GM23338 (cell line): ENCODE measurements around the gene PGGHG. TPM values are rescaled to one million over a fixed set of nuclear protein-coding genes. Genes with fewer than 3 reads are reported as not detected.
A peak's percentile ranks its signal among the peaks of the same experiment; 100 is the strongest.
"Not testable (repeated sequence)": the region's sequence is repeated elsewhere in the genome, so short reads cannot be mapped to it uniquely, and the experiment has no call there.

ENCODE experiments used
- ATAC-seq: fragments of 200-7000 bp; cut with Tn5 transposase; 3 replicates; pipeline ENCODE4 v1.9.1; 2020
- DNase-seq: peaks from one replicate; pipeline ENCODE4 v3.0.0-alpha.2; 2015; ENCODE audit warnings: low spot score
- H2AFZ ChIP-seq: fragments of 200-600 bp; sonication (generic); 2 replicates; pipeline ENCODE4 v1.8.0; 2016; ENCODE audit warnings: antibody characterized with exemption, mild to moderate bottlenecking, moderate library complexity
- H3F3A ChIP-seq: fragments of 200-600 bp; sonication (generic); replicated peaks from 2 replicates; pipeline ENCODE4 v1.8.0; 2017; ENCODE audit warnings: antibody characterized with exemption, mixed run types, low read depth
- H3K27ac ChIP-seq: fragments of 200-600 bp; sonication (generic); 2 replicates; pipeline ENCODE4 v1.6.1; 2016; ENCODE audit warnings: low read depth
- H3K27me3 ChIP-seq: fragments of 200-600 bp; sonication (generic); 2 replicates; pipeline ENCODE4 v1.8.0; 2016; ENCODE audit warnings: mild to moderate bottlenecking, mixed run types, moderate library complexity; ENCODE audit not compliant: insufficient read depth
- H3K36me3 ChIP-seq: fragments of 200-600 bp; sonication (generic); 2 replicates; pipeline ENCODE4 v1.8.0; 2016; ENCODE audit warnings: mild to moderate bottlenecking; ENCODE audit not compliant: insufficient read depth
- H3K4me1 ChIP-seq: fragments of 200-600 bp; sonication (generic); 2 replicates; pipeline ENCODE4 v1.8.0; 2016; ENCODE audit warnings: mild to moderate bottlenecking, moderate library complexity; ENCODE audit not compliant: insufficient read depth
- H3K4me2 ChIP-seq: fragments of 200-600 bp; sonication (generic); 2 replicates; pipeline ENCODE4 v1.7.1; 2017; ENCODE audit warnings: mixed run types
- H3K4me3 ChIP-seq: fragments of 200-600 bp; sonication (generic); 2 replicates; pipeline ENCODE4 v1.6.1; 2016; ENCODE audit warnings: mixed run types
- H3K79me2 ChIP-seq: fragments of 200-600 bp; sonication (generic); replicated peaks from 2 replicates; pipeline ENCODE4 v1.8.0; 2017; ENCODE audit warnings: mild to moderate bottlenecking; ENCODE audit not compliant: insufficient read depth
- H3K9me2 ChIP-seq: fragments of 200-600 bp; sonication (generic); 2 replicates; pipeline ENCODE4 v1.8.0; 2017; ENCODE audit not compliant: insufficient read depth
- H4K20me1 ChIP-seq: fragments of 200-600 bp; sonication (generic); replicated peaks from 2 replicates; pipeline ENCODE4 v1.8.0; 2017; ENCODE audit warnings: mild to moderate bottlenecking; ENCODE audit not compliant: insufficient read depth
- H3K27ac Mint-ChIP-seq: 2 replicates; pipeline ENCODE4 v1.8.0; 2020; ENCODE audit warnings: inconsistent platforms, mild to moderate bottlenecking, moderate library complexity, mixed read lengths
- H3K27me3 Mint-ChIP-seq: 3 replicates; pipeline ENCODE4 v1.8.0; 2022; ENCODE audit warnings: low read depth, mild to moderate bottlenecking, moderate library complexity, mixed read lengths, inconsistent platforms; ENCODE audit not compliant: insufficient read depth, poor library complexity
- H3K36me3 Mint-ChIP-seq: 3 replicates; pipeline ENCODE4 v1.8.0; 2021; ENCODE audit warnings: low read depth, mild to moderate bottlenecking, inconsistent platforms, moderate library complexity, mixed read lengths
- H3K4me1 Mint-ChIP-seq: 3 replicates; pipeline ENCODE4 v1.8.0; 2020; ENCODE audit warnings: mild to moderate bottlenecking, inconsistent platforms, mixed read lengths
- H3K4me3 Mint-ChIP-seq: 3 replicates; pipeline ENCODE4 v1.8.0; 2021; ENCODE audit warnings: moderate library complexity, mild to moderate bottlenecking, inconsistent platforms, mixed read lengths
- H3K9me3 Mint-ChIP-seq: 3 replicates; pipeline ENCODE4 v1.8.0; 2020; ENCODE audit warnings: moderate library complexity, mild to moderate bottlenecking, inconsistent platforms, mixed read lengths
- POLR2AphosphoS5 ChIP-seq: IDR thresholded peaks from 2 replicates; pipeline ENCODE4 v1.6.1; 2016; ENCODE audit warnings: antibody characterized with exemption, low read depth
- STAT1 ChIP-seq: IDR thresholded peaks from one replicate; pipeline ENCODE4 v1.6.1; 2016; ENCODE audit warnings: antibody characterized with exemption; ENCODE audit not compliant: unreplicated experiment
- polyA plus RNA-seq: library from polyadenylated mRNA; unstranded; fragments of >200 nt; fragmentation: Nextera tagmentation; extraction: Ambion mirVana; gene quantifications from 2 replicates; pipeline ENCODE4 v1.2.1, GENCODE V29; 2016
- total RNA-seq: library from RNA; depleted of rRNA; stranded (reverse); fragments of >200 nt; shearing (Covaris generic); gene quantifications from 2 replicates; pipeline ENCODE4 v1.2.3, GENCODE V29; 2014

The PGGHG gene
- total and polyA plus RNA-seq, 2 experiments from 2014 or later = 24.9 to 55.8 TPM

DNA sequence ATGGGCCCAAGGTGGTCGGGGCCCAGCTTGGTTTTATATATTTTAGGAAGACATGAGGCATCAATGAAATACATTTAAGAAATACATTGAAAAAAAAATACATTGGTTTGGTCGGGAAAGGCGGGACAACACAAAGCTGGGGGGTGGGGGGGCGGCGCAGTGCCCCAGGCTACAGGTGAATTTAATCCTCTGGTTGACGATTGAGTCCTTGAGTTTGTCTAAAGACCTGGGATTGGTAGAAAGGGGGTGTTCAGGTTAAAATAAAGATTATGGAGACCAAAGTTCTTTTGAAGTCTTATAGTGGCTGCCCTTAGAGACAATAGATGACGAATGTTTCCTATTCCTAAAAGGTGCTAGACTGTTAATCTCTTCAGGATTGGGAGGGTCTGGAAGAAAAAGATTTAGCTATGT lies 28.0 kb downstream of the PGGHG start:
- Mint-ChIP-seq H3K4me1 (peaks cover 61% of the 10 kb centered on the region), H3K27me3 (peaks cover 18% of the 10 kb centered on the region), H3K4me3 (peak overlapping the region; percentile 65), H3K36me3 (peaks cover 8% of the 10 kb centered on the region; the same call in 2 of the 3 replicates), H3K27ac (peak overlapping the region; percentile 74; the same call in 1 of the 2 replicates), H3K9me3 (no peaks in the 10 kb centered on the region)
- ATAC-seq (no peak), DNase-seq (no peak)
- Histone ChIP-seq H3F3A (peaks cover 25% of the 10 kb centered on the region), H3K4me3 (peak overlapping the region; percentile 70), H3K9me2 (no peaks in the 10 kb centered on the region), H4K20me1 (peaks cover 10% of the 10 kb centered on the region), H3K36me3 (no peaks in the 10 kb centered on the region), H3K4me1 (peaks cover 44% of the 10 kb centered on the region), H3K79me2 (peaks cover 23% of the 10 kb centered on the region), H2AFZ (no peak overlapping the region), H3K4me2 (peak overlapping the region; percentile 84), H3K27me3 (peaks cover 1% of the 10 kb centered on the region; the same call in 1 of the 2 replicates), H3K27ac (peak overlapping the region; percentile 32)
- TF ChIP-seq STAT1 (no peak), POLR2AphosphoS5 (no peak)

DNA sequence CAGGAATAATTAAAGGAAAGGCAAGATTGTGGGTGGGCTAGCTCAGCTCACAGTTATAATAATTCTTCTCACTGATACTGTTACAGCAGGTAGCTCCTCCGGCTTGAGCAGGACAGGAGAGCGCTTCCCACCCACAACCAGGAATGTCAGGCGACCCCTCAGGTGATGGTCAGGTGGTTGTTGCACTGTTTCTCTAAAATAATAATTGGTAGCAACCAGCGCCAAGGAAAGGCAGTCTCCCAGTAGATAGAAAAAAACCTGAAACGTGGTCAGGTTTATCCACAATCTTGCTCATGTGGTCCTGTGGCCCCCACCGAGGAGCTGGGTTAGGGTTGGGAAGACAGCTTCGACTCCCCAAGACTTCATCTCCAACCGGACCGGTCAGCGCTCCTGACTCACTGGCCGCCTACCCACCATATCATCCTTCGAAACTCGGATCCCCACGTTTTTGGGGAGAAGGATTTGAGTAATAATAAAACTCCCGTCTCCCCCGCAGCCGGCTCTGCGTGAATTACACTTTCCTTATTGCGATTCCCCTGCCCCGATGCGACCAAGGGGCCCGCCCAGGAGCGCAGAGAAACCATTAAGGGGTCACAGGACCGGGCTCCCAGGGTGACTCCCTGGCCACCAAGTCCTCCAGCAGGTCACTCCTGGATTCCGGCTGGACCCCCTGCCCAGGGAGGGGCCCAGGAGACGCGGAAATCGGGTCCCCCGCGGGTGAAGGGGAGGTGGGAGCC lies 28.9 kb downstream of the PGGHG start:
- H3K9me3 Mint-ChIP-seq, H3K36me3 Mint-ChIP-seq, H3K36me3 ChIP-seq, ATAC-seq, H2AFZ ChIP-seq, H3K27ac Mint-ChIP-seq, H3K9me2 ChIP-seq, DNase-seq, H3K27me3 ChIP-seq: not testable (repeated sequence)
- H3F3A ChIP-seq = peaks cover 21% of the 10 kb centered on the region; the same call in 1 of the 2 replicates
- peak overlapping the region; percentile 70 for H3K4me3 ChIP-seq
- peaks cover 14% of the 10 kb centered on the region for H3K27me3 Mint-ChIP-seq
- peaks cover 34% of the 10 kb centered on the region for H3K4me1 ChIP-seq
- peaks cover 10% of the 10 kb centered on the region for H4K20me1 ChIP-seq
- H3K4me3 Mint-ChIP-seq = peak overlapping the region; percentile 65
- peak overlapping the region; percentile 84 for H3K4me2 ChIP-seq
- peaks cover 23% of the 10 kb centered on the region for H3K79me2 ChIP-seq
- peak overlapping the region; percentile 32 for H3K27ac ChIP-seq
- H3K4me1 Mint-ChIP-seq = peaks cover 51% of the 10 kb centered on the region

DNA sequence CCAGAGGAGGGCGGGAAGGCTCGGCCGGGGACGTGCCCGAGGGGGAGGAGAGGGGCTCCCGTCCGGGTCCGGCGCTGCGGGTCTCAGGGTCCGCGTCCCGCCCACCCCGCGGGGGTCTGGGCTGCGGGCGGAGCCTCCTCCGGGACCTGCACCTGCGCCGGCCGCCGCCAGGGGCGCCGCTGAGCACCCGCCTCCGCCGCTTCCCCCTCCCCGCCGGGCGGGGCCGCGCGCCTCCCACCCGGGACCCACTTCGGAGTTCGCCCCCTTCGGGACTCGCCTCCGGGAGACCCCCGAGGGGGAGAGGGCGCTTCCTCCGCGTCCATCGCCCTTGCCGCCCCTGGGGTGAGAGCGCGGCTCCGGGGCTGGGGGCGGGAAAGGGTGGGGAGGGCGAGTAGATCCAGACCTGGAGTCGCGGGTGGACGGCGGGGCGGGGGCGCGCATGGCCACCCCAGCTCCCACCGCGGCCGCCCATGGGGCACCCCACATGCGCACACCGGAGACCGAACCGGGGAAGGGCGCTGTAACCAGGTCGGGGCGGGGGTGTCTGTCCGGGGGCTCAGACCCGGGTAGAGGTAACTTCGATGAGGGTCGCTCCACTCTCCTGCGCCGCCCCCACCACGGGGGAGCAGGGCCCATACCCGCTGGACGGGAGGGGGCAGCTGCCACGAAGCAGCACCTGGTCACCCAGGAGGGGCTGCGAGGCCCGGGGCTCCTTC lies 29.6 kb downstream of the PGGHG start:
- peak; percentile 22 for ATAC-seq

DNA sequence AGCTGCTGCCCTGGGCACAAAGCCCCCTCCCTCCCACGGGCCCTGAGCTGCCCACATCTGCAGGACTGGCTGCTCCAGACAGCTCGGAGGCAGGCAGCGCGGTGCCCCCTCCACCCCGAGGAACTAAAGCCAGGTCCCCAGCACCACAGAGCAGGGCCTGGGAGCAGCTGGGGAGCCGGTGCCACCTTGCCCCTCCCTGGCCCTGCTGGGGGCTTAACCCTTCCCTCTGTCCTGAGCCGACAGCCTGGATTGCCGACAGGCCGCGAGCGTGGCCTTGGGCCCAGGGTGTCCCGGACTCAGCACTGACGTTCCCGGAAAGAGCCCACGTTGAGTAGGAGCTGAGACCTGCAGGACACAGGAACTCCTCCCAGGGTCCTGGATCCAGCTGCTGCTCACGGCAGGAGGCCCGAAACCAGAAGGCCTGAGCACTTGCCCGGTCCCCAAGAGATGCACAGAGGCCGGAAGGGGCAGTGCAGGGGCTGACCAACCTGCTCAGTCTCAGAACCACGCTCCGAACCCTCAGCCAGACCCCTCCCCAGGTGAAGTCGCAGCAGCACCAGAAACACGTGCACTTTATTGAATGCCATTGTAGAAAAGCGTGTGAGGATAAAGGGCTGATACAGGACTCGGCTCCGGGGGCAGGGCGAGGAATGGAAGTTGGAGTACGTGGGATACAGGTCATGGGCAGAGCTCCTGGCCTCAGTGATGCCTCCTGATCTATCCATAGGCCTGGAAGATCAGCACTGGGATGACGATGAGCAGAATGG lies 30.4 kb downstream of the PGGHG start:
- H3K36me3 Mint-ChIP-seq, H2AFZ ChIP-seq, H3K27me3 ChIP-seq, H3K36me3 ChIP-seq, H3K27ac Mint-ChIP-seq, H3K9me3 Mint-ChIP-seq, H3K27ac ChIP-seq, H3K9me2 ChIP-seq, DNase-seq: not testable (repeated sequence)
- Mint-ChIP-seq H3K27me3 (peaks cover 18% of the 10 kb centered on the region), H3K4me3 (peak overlapping the region; percentile 88), H3K4me1 (peaks cover 41% of the 10 kb centered on the region)
- peaks cover 18% of the 10 kb centered on the region for H3K79me2 ChIP-seq
- H3K4me1 ChIP-seq = peaks cover 26% of the 10 kb centered on the region
- peak overlapping the region; percentile 78 for H3K4me2 ChIP-seq
- H3F3A ChIP-seq = peaks cover 24% of the 10 kb centered on the region; the same call in 1 of the 2 replicates
- ATAC-seq = peak; percentile 19
- H3K4me3 ChIP-seq = peak overlapping the region; percentile 49; the same call in 1 of the 2 replicates
- peaks cover 10% of the 10 kb centered on the region for H4K20me1 ChIP-seq

More for the DNA sequence above, 29.6 kb downstream of the PGGHG start:
- peaks cover 27% of the 10 kb centered on the region for H3K4me1 ChIP-seq
- H3K27ac ChIP-seq, H3K9me2 ChIP-seq, H2AFZ ChIP-seq, H3K27me3 ChIP-seq, H3K36me3 ChIP-seq, H3K9me3 Mint-ChIP-seq, H3K4me3 Mint-ChIP-seq, H3K27ac Mint-ChIP-seq, H3K36me3 Mint-ChIP-seq, DNase-seq: not testable (repeated sequence)
- peaks cover 21% of the 10 kb centered on the region; the same call in 1 of the 2 replicates for H3F3A ChIP-seq
- peaks cover 44% of the 10 kb centered on the region for H3K4me1 Mint-ChIP-seq
- H3K4me2 ChIP-seq = peak overlapping the region; percentile 84; the same call in 1 of the 2 replicates
- H4K20me1 ChIP-seq = peaks cover 10% of the 10 kb centered on the region
- peaks cover 14% of the 10 kb centered on the region for H3K27me3 Mint-ChIP-seq
- H3K79me2 ChIP-seq = peaks cover 23% of the 10 kb centered on the region
- H3K4me3 ChIP-seq = peak overlapping the region; percentile 70; the same call in 1 of the 2 replicates

DNA sequence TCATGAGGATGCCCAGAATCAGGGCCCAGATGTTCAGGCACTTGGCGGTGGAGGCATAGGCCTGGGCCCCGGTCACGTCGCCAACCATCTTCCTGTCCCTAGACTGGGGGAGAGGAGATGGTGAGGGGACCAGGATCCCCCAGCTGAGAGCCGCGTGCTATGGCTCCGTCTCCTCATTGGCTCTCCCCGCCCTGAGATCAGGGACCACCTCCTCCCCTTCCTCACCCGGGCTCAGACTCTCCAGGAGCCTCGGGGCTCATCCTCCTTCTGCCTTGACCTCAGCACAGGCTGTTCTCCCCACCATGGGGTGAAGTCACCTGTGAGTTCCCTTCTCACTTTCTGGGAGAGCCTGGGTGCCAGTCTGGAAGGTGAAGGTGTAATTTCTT lies 31.0 kb downstream of the PGGHG start:
- Histone ChIP-seq H4K20me1 (peaks cover 10% of the 10 kb centered on the region), H3K4me2 (peak overlapping the region; percentile 78), H3K79me2 (peaks cover 12% of the 10 kb centered on the region), H3F3A (peaks cover 26% of the 10 kb centered on the region; the same call in 1 of the 2 replicates), H3K4me3 (peak overlapping the region; percentile 73; the same call in 1 of the 2 replicates), H3K4me1 (peaks cover 29% of the 10 kb centered on the region)
- peak overlapping the region; percentile 88 for H3K4me3 Mint-ChIP-seq
- H3K4me1 Mint-ChIP-seq = peaks cover 43% of the 10 kb centered on the region
- H3K9me2 ChIP-seq, H3K27me3 ChIP-seq, H3K9me3 Mint-ChIP-seq, H2AFZ ChIP-seq, H3K27ac Mint-ChIP-seq, H3K36me3 Mint-ChIP-seq, DNase-seq, H3K36me3 ChIP-seq, H3K27ac ChIP-seq: not testable (repeated sequence)
- H3K27me3 Mint-ChIP-seq = peaks cover 18% of the 10 kb centered on the region
- peak; percentile 2 for ATAC-seq
